Measurements from ENCODE around the gene ALPI.
"Not testable (repeated sequence)": the region's sequence is repeated elsewhere in the genome, so short reads cannot be mapped to it uniquely, and the experiment has no call there.

ALPI gene

GRCh38 chr2:232443047-232443446, 12.9 kb upstream of the ALPI start:
- not testable (repeated sequence) for ATAC-seq

DNA sequence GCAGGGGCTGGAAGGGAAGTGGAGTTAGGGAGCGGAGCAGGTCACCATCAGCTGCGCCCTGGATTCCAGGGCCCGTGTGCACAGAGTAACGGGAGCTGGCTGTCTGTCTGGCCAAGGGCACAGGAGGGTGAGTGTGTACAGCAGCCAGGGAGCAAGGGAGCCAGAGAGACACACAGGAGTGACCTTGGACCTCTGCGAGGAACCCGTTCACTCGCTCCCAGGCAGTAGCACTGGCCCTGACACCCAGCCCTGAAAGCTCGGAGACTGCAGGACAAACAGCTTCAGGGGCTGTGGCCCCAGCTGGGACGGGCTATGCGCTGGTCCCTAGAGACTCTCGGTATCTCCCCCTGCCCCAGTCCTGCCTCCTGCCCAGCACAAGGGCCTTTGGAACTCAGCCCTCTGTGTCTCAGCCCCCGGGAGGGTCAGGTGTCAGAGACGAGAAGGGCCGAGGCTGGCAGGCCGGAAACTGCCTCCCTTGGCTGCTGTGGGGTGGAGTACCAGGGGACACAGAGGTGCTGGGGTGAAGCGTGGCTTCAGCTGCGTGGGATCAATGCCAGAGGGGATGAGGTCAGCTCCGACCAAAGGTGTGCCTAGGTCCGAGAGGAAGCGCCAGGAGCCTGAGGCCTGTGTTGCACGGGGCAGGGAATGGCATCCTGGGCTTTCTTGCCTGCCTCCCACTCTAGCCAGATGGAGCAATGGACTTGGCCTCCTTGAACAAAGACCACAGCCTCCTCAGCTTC, 12.1 kb upstream of the ALPI start:
- not testable (repeated sequence) for ATAC-seq

- peak; percentile 78 to 79 for ATAC-seq
Observed at GRCh38 chr2:232444409-232445148, 11.4 kb upstream of the ALPI start.

DNA sequence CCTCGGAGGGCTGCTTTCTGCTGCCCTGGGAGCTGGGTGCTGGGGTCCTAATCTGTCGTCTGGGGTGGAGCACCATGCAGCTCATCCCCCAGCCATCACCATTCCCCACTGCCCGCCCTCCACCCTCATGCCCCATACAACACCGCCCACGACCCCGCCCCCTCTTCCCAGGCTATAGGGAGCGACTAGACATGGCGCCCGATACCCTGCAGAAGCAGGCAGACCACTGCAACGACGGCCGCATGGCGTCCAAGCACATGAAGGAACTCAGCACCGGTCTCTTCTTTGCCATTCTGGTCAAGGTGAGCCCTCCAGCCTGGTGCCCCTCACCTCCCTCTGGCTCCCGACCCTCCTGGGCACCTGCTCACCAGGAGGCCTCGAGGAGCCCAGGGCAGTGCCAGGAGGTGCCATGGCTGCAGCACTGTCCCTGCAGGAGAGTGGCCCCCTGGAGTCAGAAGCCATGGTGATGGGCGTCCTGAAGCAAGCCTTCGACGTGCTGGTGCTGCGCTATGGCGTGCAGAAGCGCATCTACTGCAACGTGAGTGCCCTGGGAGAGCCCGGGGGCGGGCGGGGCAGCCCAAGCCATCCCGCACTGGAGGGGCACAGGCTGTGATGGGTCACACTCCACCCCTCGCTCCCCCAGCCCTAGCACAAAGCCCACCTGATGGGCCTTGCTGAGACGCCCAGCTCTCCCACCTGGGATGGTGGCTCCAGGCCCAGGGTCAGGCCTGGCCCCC, 10.6 kb upstream of the ALPI start:
- ATAC-seq, result not testable (repeated sequence)

- not testable (repeated sequence) for ATAC-seq
Observed at GRCh38 chr2:232446266-232446777, 9.6 kb upstream of the ALPI start.

DNA sequence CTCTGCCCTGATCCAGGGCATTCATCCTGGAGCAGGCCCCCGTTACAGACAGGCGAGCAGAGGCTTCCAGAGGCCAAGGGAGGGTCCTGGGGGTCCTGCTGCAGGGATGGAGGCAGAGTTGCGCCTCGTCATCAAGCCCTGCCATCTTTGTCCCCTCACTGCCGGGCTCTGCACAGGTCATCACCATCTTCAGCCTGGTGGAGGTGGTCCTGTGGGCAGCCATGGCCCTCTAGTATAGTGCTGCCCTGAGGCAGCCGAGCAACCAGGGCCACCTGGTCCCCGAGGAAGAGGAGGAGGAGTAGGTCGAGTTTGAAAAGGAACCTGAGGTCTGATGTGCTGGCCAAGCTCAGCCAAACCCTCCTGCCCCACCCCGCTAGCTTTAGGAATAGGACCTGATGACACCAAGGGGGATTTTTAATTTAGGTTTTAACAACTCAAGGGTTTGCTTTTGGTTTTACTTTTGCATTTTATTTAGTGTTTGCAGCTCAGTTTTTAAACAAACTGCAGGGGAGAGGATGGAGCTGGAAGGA, 8.8 kb upstream of the ALPI start:
- ATAC-seq, result no peak

GRCh38 chr2:232447638-232448303, 8.2 kb upstream of the ALPI start:
- no peak for ATAC-seq

GRCh38 chr2:232448304-232448690, 7.7 kb upstream of the ALPI start:
- no peak for ATAC-seq

GRCh38 chr2:232449964-232450363, 6.0 kb upstream of the ALPI start:
- ATAC-seq, result no peak

DNA sequence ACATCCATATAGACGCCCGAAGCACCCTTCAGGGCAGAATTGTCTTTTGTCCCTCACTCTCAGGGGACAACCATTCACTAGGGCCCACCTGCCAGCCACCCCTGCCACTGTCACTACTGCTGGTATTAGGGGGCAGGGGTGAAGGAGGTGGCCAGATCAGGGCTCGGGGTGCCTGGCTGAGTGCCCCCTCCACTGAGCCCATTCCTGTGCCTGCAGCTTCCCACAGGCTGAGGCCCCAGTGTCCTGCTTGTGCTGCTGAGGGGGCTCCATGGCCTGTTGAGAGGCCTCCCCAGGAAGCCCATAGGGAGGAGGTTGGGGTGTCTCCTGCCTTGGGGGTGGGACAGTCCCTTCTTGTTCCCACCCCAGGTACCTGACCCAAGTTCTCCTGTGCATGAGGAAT, 4.3 kb upstream of the ALPI start:
- ATAC-seq, result not testable (repeated sequence)

DNA sequence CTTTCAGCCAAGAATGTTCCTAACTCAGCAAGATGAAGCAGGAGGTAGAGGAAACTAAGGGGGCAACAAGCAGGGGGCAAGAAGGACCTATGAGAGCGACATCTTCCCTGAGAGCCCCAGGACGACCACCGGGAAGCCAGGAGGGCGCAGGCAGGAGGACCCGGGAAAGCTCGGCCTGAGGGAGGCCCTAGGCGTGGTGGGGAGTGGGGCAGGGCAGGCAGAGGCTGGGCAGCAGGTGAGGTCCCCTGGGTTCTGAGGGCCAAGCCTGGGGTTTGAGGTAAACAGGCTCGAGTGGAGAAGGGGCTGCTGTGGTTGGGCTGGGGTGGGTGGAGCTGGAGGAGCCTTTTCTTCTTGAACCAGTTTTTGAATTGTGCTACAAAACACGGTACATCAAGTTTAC, 1.3 kb upstream of the ALPI start:
- ATAC-seq, result no peak

GRCh38 chr2:232456296-232457120, 555 bp downstream of the ALPI start:
- no peak for ATAC-seq

- ATAC-seq, result no peak
Observed at GRCh38 chr2:232457121-232458011, 1.4 kb downstream of the ALPI start.

DNA sequence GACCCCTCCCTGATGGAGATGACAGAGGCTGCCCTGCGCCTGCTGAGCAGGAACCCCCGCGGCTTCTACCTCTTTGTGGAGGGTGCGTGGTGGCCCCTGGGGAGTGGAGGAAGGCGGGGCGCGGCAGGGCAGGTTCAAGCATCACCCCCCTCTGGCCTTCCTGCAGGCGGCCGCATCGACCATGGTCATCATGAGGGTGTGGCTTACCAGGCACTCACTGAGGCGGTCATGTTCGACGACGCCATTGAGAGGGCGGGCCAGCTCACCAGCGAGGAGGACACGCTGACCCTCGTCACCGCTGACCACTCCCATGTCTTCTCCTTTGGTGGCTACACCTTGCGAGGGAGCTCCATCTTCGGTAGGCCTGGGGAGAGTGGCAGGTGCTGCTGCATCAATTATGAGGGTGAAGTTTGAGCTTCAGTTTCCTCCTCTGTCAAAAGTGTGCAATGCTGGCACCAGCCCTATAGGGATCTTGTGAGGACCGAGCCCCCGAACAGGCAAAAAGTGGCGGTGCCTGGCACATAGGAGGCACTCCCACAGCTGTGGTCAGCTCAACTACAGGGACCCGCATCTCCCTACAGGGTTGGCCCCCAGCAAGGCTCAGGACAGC, 2.2 kb downstream of the ALPI start:
- ATAC-seq, result no peak

- ATAC-seq, result no peak
Observed at GRCh38 chr2:232458661-232459418, 2.9 kb downstream of the ALPI start.

DNA sequence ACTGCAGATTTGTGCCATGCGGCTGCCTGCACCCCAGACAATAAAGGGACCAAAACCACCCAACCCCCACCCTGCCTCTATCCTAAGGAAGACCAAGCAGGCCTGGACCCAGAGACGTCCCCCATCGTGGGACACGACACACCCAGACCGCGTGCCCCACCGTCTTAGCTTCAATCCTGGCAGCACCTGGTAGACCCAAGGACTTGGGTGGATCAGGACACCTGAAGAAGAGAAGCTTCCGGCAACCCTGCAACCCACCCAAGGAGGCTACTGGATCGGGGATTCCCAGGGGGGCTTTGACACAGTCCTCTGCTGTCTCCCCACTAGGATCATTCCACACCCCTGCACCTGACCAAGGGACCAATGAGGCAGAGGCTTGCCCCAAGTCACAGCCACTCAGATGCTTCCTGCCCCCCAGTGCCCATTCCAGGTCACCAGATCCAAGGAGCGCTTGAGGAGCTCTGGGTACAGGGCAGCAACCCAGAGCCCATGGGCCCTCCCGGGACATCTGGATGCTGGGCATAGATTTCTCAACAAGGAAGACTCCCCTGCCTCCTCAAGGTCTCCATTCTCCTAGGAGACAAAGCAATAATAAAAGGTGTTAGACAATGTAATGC, 3.6 kb downstream of the ALPI start:
- no peak for ATAC-seq

GRCh38 chr2:232460171-232460570, 4.2 kb downstream of the ALPI start:
- no peak for ATAC-seq

DNA sequence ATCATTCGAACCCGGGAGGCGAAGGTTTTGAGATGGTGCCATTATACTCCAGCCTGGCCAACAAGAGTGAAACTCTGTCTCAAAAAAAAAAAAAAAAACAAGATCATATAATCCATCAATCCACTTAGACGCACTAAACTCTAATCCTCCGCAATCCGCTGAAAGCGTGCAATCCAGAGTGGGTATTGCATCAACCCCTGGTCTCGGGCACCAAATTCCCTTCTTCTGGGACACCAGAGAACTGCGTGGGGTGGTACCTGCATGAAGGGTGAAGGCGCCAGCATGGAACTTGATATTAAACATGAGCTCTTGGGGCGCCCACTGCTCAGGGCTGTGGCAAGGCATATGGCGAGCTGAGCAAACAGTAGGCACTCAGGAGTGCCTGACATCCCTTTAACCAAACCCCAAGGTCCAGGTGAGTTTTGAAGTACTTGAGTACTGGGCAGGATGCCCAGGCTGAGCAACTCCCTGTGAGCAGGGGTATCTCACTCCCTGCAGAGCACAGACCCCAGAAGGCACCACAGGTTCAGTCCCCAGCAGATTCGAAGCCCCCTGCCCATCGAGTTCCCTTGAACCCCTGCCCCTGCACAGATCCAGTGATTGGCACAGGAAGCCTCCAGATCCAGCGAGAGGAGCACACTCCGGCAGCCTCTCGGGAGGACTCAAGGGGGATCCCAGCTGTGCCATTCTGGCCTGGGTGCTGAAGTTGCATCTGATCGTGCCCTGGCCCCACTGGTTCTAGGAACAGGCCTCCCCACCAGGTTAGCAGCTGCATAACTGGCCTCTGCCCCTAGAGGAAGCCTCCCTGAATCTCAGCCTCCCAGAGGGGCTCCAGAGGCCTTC, 8.0 kb downstream of the ALPI start:
- ATAC-seq, result no peak

Data from activated CD4-positive, CD25-positive, alpha-beta regulatory T cell treated with anti-CD3 and anti-CD28 coated beads, Interleukin-2, amount 50 U/mL, for 24 hours (primary cell).